CD4-positive, CD25-positive, alpha-beta regulatory T cell (primary cell): ENCODE results near the gene MOK. TPM values are rescaled to one million over a fixed set of nuclear protein-coding genes. Genes with fewer than 3 reads are reported as not detected.
A peak's percentile ranks its signal among the peaks of the same experiment; 100 is the strongest.

Experiments
- ATAC-seq, 2 donors: fragments of 150-1000 bp; cut with Tn5 transposase; one replicate each; pipeline ENCODE4 v1.10.0; 2021; ENCODE audit warnings: low read depth in 2 of 2, moderate number of reproducible peaks in 2 of 2, moderate library complexity in 1 of 2
- DNase-seq, 3 donors: peaks; one replicate each; pipeline versions ENCODE4 v3.0.0 to v3.0.0-alpha.2; 2012 to 2022; ENCODE audit warnings: mixed read lengths in 1 of 3
- H3K27ac ChIP-seq: one replicate; pipeline ENCODE4 v1.7.0; 2013; ENCODE audit warnings: mild to moderate bottlenecking, low read length; ENCODE audit not compliant: insufficient read depth, poor library complexity, severe bottlenecking
- H3K27me3 ChIP-seq: one replicate; pipeline ENCODE4 v1.7.0; 2013; ENCODE audit warnings: low read length; ENCODE audit not compliant: control insufficient read depth, insufficient read depth
- H3K36me3 ChIP-seq: one replicate; pipeline ENCODE4 v1.7.0; 2013; ENCODE audit warnings: mild to moderate bottlenecking, low read length, moderate library complexity; ENCODE audit not compliant: control insufficient read depth, insufficient read depth
- H3K4me1 ChIP-seq: 2 replicates; pipeline ENCODE4 v1.7.0; 2013; ENCODE audit warnings: mild to moderate bottlenecking, low read length; ENCODE audit not compliant: insufficient read depth, control insufficient read depth, poor library complexity, severe bottlenecking
- H3K4me3 ChIP-seq: one replicate; pipeline ENCODE4 v1.7.0; 2013; ENCODE audit warnings: low read depth, mild to moderate bottlenecking, low read length, moderate library complexity
- H3K9me3 ChIP-seq, 2 experiments: 1 replicate in 1 of 2; 2 replicates in 1 of 2; pipeline ENCODE4 v1.7.0; 2013; ENCODE audit warnings: low read length in 2 of 2, mild to moderate bottlenecking in 1 of 2, moderate library complexity in 1 of 2; ENCODE audit not compliant: control insufficient read depth in 2 of 2
- H3K27ac Mint-ChIP-seq, 3 donors: one replicate each; pipeline ENCODE4 v1.8.0; 2020 to 2022; ENCODE audit warnings: mild to moderate bottlenecking in 3 of 3, mixed read lengths in 3 of 3, moderate library complexity in 2 of 3
- H3K27me3 Mint-ChIP-seq: one replicate; pipeline ENCODE4 v1.8.0; 2022; ENCODE audit warnings: mild to moderate bottlenecking, mixed read lengths
- H3K36me3 Mint-ChIP-seq: one replicate; pipeline ENCODE4 v1.8.0; 2020; ENCODE audit warnings: mixed read lengths
- H3K4me1 Mint-ChIP-seq, 4 donors: one replicate each; pipeline ENCODE4 v1.8.0; 2020 to 2022; ENCODE audit warnings: mixed read lengths in 4 of 4, mild to moderate bottlenecking in 1 of 4
- H3K4me3 Mint-ChIP-seq, 4 donors: one replicate each; pipeline ENCODE4 v1.8.0; 2020 to 2022; ENCODE audit warnings: mild to moderate bottlenecking in 4 of 4, mixed read lengths in 4 of 4, moderate library complexity in 3 of 4
- H3K9me3 Mint-ChIP-seq, 7 donors: one replicate each; pipeline ENCODE4 v1.8.0; 2020 to 2022; ENCODE audit warnings: mixed read lengths in 7 of 7, mild to moderate bottlenecking in 3 of 7, moderate library complexity in 2 of 7
- polyA plus RNA-seq, 4 donors: library from polyadenylated mRNA; unstranded; fragments of 300-500 nt; fragmentation: Illumina TruSeq; gene quantifications; one replicate each; pipeline ENCODE4 v1.2.3, GENCODE V29; 2021
- total RNA-seq: library from RNA; stranded (reverse); gene quantifications from one replicate; pipeline ENCODE4 v1.2.3, GENCODE V29; 2022

MOK gene
- total and polyA plus RNA-seq, 5 donors from 2014 or later = 0.73 to 1.4 (median 0.96) TPM; not detected in 1

DNA sequence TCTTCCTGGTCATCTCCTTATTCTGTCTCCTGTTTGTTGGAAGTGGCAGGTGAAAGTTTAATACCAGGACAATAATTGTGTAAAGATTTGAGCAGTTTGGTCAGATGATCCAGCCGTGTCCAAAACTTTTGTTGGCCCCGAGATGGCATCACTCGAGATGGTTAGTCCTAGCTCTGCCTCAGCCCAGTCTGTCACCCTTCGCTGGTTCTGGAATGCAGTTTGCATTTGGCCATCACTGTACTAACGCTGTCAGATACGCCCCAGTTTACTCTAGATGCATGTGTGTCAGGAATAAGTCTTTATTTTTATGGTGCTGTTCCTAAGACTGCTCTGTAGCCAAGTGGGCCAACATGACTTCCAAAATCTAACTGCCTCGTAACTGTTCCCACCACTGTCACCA, 79.6 kb downstream of the MOK start:
- H3K27me3 ChIP-seq = no peaks in the 10 kb centered on the region
- no peak overlapping the region for H3K4me3 Mint-ChIP-seq
- no peaks in the 10 kb centered on the region for H3K36me3 ChIP-seq
- H3K9me3 Mint-ChIP-seq = no peaks in the 10 kb centered on the region
- H3K27ac Mint-ChIP-seq = no peak overlapping the region
- H3K36me3 Mint-ChIP-seq = peaks cover 6% of the 10 kb centered on the region
- no peaks in the 10 kb centered on the region for H3K9me3 ChIP-seq
- no peaks in the 10 kb centered on the region for H3K27me3 Mint-ChIP-seq
- H3K27ac ChIP-seq = no peak overlapping the region
- H3K4me1 Mint-ChIP-seq = peaks cover 0 to 6% (median under 1%) of the 10 kb centered on the region in 4 donors
- no peaks in the 10 kb centered on the region for H3K4me1 ChIP-seq
- no peak overlapping the region for H3K4me3 ChIP-seq
- ATAC-seq (no peak), DNase-seq (no peak)

DNA sequence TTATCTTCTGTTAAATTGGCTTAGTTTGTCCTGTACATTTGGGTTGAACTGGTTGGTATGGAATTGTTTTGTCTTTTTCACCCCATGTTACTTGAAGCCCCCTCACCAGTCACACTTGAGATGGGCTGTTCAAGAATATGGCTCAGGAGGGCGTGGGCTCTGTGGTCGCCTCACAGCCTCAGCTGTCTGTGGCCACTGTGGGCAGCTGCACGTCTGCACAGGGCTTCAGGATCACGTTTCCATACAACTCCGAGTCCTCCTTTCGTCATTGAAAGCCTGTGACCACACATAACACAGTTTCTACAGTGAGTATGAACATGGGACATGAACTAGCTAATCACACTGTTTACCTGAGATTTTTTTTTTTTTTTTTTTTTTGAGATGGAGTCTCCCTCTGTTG, 81.3 kb downstream of the MOK start:
- no peaks in the 10 kb centered on the region for H3K36me3 ChIP-seq
- Mint-ChIP-seq H3K4me3 (no peak overlapping the region), H3K27ac (peak overlapping the region in 1 of 3 donors; percentile 71), H3K4me1 (peaks cover 0 to 17% (median 10%) of the 10 kb centered on the region in 4 donors), H3K36me3 (peaks cover 6% of the 10 kb centered on the region), H3K9me3 (no peaks in the 10 kb centered on the region), H3K27me3 (no peaks in the 10 kb centered on the region)
- H3K4me1 ChIP-seq = peaks cover 13% of the 10 kb centered on the region
- no peak for DNase-seq
- ATAC-seq = no peak
- H3K9me3 ChIP-seq = no peaks in the 10 kb centered on the region
- H3K27me3 ChIP-seq = no peaks in the 10 kb centered on the region
- no peak overlapping the region for H3K27ac ChIP-seq
- no peak overlapping the region for H3K4me3 ChIP-seq

DNA sequence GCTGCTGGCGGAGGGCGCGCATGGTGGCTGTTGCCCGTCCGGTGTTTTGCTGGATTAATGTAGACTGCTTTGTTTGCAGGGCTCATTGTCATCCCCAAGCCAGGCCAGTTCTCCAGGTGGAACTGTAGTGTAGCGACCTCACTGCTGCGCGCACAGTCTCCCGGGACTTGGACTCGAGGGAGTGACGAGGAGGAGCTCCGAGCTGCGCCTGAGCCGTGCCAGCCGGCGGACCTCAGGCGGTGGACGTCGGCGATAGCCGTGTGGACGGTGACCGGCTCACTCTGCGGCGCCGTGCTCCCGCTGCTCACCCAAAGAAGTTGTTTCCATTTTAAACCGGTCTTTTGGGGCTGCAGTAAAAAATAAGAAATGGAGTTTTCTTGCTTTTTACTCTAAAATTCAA, 82.2 kb downstream of the MOK start:
- DNase-seq (no peak), ATAC-seq (no peak)
- H3K4me3 ChIP-seq = no peak overlapping the region
- no peak overlapping the region for H3K27ac ChIP-seq
- no peaks in the 10 kb centered on the region for H3K27me3 ChIP-seq
- Mint-ChIP-seq H3K4me1 (peaks cover 0 to 17% (median 10%) of the 10 kb centered on the region in 4 donors), H3K27me3 (no peaks in the 10 kb centered on the region), H3K4me3 (no peak overlapping the region), H3K27ac (no peak overlapping the region), H3K36me3 (peaks cover 6% of the 10 kb centered on the region), H3K9me3 (no peaks in the 10 kb centered on the region)
- peaks cover 13% of the 10 kb centered on the region for H3K4me1 ChIP-seq
- H3K36me3 ChIP-seq = no peaks in the 10 kb centered on the region
- no peaks in the 10 kb centered on the region for H3K9me3 ChIP-seq

DNA sequence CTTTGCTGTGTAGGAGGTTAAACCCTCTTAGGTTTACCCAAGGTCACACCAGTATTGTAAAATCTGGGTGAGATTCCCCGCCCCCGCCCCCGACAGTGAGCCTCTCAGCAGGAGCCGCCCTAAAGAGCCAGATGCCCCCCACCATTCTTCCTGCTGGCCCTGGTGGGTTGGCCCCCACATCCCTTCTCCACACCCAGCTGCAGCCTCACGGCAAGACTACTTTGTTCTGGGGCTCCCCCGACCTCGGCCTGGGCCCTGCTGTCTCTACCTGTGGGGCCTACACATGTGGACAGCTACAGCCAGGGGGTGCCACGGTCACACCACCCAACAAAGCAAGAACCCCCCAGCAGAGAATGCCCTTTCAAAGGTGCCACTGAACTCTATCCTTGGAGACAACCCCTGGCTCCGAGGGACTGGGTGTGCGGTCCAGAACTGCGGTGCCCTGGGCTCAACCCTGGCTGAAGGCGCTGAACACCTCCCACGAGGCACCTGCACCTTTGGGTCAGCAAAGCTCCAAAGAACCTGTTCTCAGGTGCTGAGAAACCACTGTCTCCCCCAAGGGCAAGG, 82.9 kb downstream of the MOK start:
- Histone ChIP-seq H3K4me3 (no peak overlapping the region), H3K27ac (no peak overlapping the region), H3K27me3 (no peaks in the 10 kb centered on the region), H3K4me1 (peaks cover 13% of the 10 kb centered on the region), H3K9me3 (no peaks in the 10 kb centered on the region), H3K36me3 (no peaks in the 10 kb centered on the region)
- Mint-ChIP-seq H3K27ac (no peak overlapping the region), H3K9me3 (no peaks in the 10 kb centered on the region), H3K27me3 (no peaks in the 10 kb centered on the region), H3K4me3 (no peak overlapping the region), H3K4me1 (peaks cover 0 to 17% (median 11%) of the 10 kb centered on the region in 4 donors), H3K36me3 (peaks cover 10% of the 10 kb centered on the region)
- ATAC-seq (no peak), DNase-seq (no peak)

DNA sequence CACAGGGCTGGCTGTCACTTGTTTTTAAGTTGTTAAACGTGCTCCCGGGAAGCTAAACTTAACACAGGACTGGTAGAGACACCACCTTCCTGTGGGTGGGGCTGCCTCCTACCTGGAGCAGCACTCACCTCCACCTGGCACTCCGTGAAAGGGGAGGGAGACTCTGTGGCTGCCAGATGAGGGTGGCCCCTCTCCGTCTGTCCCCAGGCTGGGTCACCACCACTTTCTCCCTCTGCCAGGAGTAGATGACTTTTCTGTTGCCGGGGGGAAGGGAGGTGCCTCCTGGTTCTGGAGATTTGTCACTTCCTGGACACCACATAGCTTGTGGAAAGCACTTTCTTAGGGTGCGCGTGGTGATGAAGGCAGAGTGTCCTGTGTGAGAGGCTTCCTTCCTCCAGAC, 83.9 kb downstream of the MOK start:
- H3K27me3 ChIP-seq = no peaks in the 10 kb centered on the region
- Mint-ChIP-seq H3K27me3 (no peaks in the 10 kb centered on the region), H3K36me3 (peaks cover 10% of the 10 kb centered on the region), H3K27ac (no peak overlapping the region), H3K9me3 (no peaks in the 10 kb centered on the region), H3K4me1 (peaks cover 0 to 17% (median 11%) of the 10 kb centered on the region in 4 donors), H3K4me3 (no peak overlapping the region)
- H3K4me3 ChIP-seq = no peak overlapping the region
- no peaks in the 10 kb centered on the region for H3K36me3 ChIP-seq
- DNase-seq (no peak), ATAC-seq (no peak)
- H3K4me1 ChIP-seq = peaks cover 13% of the 10 kb centered on the region
- no peak overlapping the region for H3K27ac ChIP-seq
- H3K9me3 ChIP-seq = no peaks in the 10 kb centered on the region

DNA sequence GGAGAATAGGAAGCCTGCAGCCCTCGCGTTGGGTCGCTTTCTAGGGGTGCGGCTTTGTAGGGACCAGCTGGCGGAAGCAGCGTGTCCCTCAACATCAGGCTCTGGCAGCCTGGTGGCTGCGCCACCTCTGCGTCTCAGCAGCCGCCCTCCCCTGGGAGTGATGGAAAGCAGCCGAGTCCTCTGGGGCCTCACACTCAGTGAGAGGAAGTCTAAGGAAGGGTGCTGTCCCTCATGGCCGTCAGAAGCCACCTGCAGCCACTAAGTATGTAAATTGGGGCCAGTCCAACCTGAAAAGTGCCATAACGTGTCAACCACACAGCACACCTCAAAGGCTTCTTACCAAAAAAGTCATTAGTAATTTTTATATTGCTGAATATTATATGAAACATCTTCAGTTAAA, 84.9 kb downstream of the MOK start:
- Mint-ChIP-seq H3K36me3 (peaks cover 8% of the 10 kb centered on the region), H3K4me3 (no peak overlapping the region), H3K4me1 (peaks cover 0 to 17% (median 11%) of the 10 kb centered on the region in 4 donors), H3K9me3 (no peaks in the 10 kb centered on the region), H3K27ac (peak overlapping the region; percentile 55 to 77 (median 65)), H3K27me3 (no peaks in the 10 kb centered on the region)
- peaks cover 13% of the 10 kb centered on the region for H3K4me1 ChIP-seq
- no peaks in the 10 kb centered on the region for H3K27me3 ChIP-seq
- peak overlapping the region; percentile 8 for H3K27ac ChIP-seq
- DNase-seq (peak in 1 of 3 donors; percentile 25), ATAC-seq (peak; percentile 40 to 57)
- H3K4me3 ChIP-seq = no peak overlapping the region
- no peaks in the 10 kb centered on the region for H3K9me3 ChIP-seq
- no peaks in the 10 kb centered on the region for H3K36me3 ChIP-seq

DNA sequence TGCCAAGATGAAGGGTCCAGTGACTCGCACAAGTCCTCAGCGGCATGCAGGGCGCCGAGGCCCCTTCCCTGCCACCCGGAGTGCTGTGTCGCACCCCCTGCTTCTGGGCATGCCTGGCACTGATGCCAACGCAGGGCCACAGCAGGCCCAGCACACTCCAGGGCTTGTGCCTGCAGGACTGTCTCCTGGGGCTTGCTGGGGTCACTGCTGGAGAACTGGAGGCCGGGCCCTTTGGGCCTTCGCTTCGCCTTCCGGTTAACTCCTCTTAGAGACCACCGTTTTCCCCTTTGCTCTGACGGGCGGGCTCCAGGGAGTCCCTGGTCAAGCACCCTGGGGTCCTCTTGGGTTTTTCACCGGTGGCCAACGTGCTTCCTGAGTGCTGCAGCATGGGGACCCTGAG, 85.6 kb downstream of the MOK start:
- peaks cover 0 to 17% (median 11%) of the 10 kb centered on the region in 4 donors for H3K4me1 Mint-ChIP-seq
- DNase-seq (no peak), ATAC-seq (no peak)
- no peaks in the 10 kb centered on the region for H3K27me3 ChIP-seq
- no peaks in the 10 kb centered on the region for H3K27me3 Mint-ChIP-seq
- H3K27ac ChIP-seq = no peak overlapping the region
- no peaks in the 10 kb centered on the region for H3K9me3 Mint-ChIP-seq
- H3K36me3 ChIP-seq = no peaks in the 10 kb centered on the region
- peak overlapping the region in 2 of 3 donors; percentile 55 to 65 for H3K27ac Mint-ChIP-seq
- peaks cover 13% of the 10 kb centered on the region for H3K4me1 ChIP-seq
- no peak overlapping the region for H3K4me3 Mint-ChIP-seq
- no peak overlapping the region for H3K4me3 ChIP-seq
- H3K9me3 ChIP-seq = no peaks in the 10 kb centered on the region
- peaks cover 8% of the 10 kb centered on the region for H3K36me3 Mint-ChIP-seq

DNA sequence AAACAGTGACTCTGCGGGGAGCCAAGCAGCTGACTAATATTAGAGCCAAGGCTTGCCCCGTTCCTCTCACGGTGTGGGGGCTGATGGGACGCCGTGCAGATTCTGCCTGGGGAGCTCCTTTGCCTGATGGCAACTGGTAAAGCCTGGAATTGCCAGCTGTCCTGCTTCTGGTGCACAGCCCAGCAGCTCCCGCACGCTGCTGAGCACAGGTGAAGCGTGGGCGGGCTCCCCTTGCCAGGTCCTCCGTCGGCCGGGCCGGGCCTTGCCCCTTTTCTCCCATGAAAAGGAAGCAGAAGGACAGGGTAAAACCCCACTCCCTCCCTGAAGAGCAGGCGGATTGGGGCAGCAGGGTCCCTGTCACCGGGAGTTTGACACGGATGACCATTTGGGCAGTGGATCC, 86.3 kb downstream of the MOK start:
- no peak overlapping the region for H3K4me3 Mint-ChIP-seq
- Histone ChIP-seq H3K27ac (no peak overlapping the region), H3K4me1 (peaks cover 13% of the 10 kb centered on the region), H3K36me3 (no peaks in the 10 kb centered on the region), H3K27me3 (no peaks in the 10 kb centered on the region), H3K9me3 (no peaks in the 10 kb centered on the region), H3K4me3 (no peak overlapping the region)
- no peak for ATAC-seq
- no peak overlapping the region for H3K27ac Mint-ChIP-seq
- H3K27me3 Mint-ChIP-seq = no peaks in the 10 kb centered on the region
- DNase-seq = no peak
- H3K4me1 Mint-ChIP-seq = peaks cover 0 to 17% (median 11%) of the 10 kb centered on the region in 4 donors
- peaks cover 6% of the 10 kb centered on the region for H3K36me3 Mint-ChIP-seq
- no peaks in the 10 kb centered on the region for H3K9me3 Mint-ChIP-seq
